Parathyroid adenoma (tissue), 2 donors: ENCODE measurements around the gene JMJD6.
"Not testable (repeated sequence)": the region's sequence is repeated elsewhere in the genome, so short reads cannot be mapped to it uniquely, and the experiment has no call there.

Source experiments
- H2AFZ ChIP-seq: fragments of 300-600 bp; sonication (generic); one replicate; pipeline ENCODE4 v1.7.0; 2017; ENCODE audit warnings: antibody characterized with exemption, mild to moderate bottlenecking
- H3K27ac ChIP-seq: fragments of 300-600 bp; sonication (generic); one replicate; pipeline ENCODE4 v1.7.0; 2017
- H3K27me3 ChIP-seq: fragments of 300-600 bp; sonication (generic); one replicate; pipeline ENCODE4 v1.7.0; 2017; ENCODE audit warnings: low read length; ENCODE audit not compliant: control insufficient read depth, insufficient read depth
- H3K36me3 ChIP-seq: fragments of 300-600 bp; sonication (generic); one replicate; pipeline ENCODE4 v1.7.0; 2017; ENCODE audit warnings: low read length; ENCODE audit not compliant: control insufficient read depth, insufficient read depth
- H3K4me1 ChIP-seq: fragments of 300-600 bp; sonication (generic); one replicate; pipeline ENCODE4 v1.7.0; 2017; ENCODE audit warnings: control low read depth
- H3K4me2 ChIP-seq: fragments of 300-600 bp; sonication (generic); one replicate; pipeline ENCODE4 v1.7.0; 2017; ENCODE audit warnings: low read length
- H3K4me3 ChIP-seq: fragments of 300-600 bp; sonication (generic); one replicate; pipeline ENCODE4 v1.7.0; 2017; ENCODE audit warnings: low read depth, low read length
- H3K79me2 ChIP-seq: fragments of 300-600 bp; sonication (generic); one replicate; pipeline ENCODE4 v1.7.0; 2017; ENCODE audit warnings: control low read depth
- H3K9ac ChIP-seq: fragments of 300-600 bp; sonication (generic); one replicate; pipeline ENCODE4 v1.7.0; 2017; ENCODE audit warnings: mild to moderate bottlenecking
- H3K9me3 ChIP-seq: fragments of 300-600 bp; sonication (generic); one replicate; pipeline ENCODE4 v1.7.0; 2017; ENCODE audit warnings: low read length; ENCODE audit not compliant: control insufficient read depth
- CTCF ChIP-seq: fragments of 300-600 bp; sonication (generic); IDR thresholded peaks from one replicate; pipeline ENCODE4 v1.7.0; 2017; ENCODE audit warnings: antibody characterized with exemption, mild to moderate bottlenecking
- donor health status: primary hyperparathyroidism.

Gene JMJD6

GRCh38 chr17:76751416-76751993 lies 25.1 kb upstream of the JMJD6 start:
- no peaks in the 10 kb centered on the region for H3K79me2 ChIP-seq

GRCh38 chr17:76748657-76749056 lies 22.3 kb upstream of the JMJD6 start:
- no peak overlapping the region for H3K9ac ChIP-seq
- H3K27me3 ChIP-seq, result no peaks in the 10 kb centered on the region
- H2AFZ ChIP-seq, result no peak overlapping the region
- no peaks in the 10 kb centered on the region for H3K4me1 ChIP-seq
- no peaks in the 10 kb centered on the region for H3K36me3 ChIP-seq
- no peak for TF ChIP-seq CTCF
- no peak overlapping the region for H3K4me2 ChIP-seq
- no peaks in the 10 kb centered on the region for H3K79me2 ChIP-seq
- H3K27ac ChIP-seq, result no peak overlapping the region
- H3K9me3 ChIP-seq, result no peaks in the 10 kb centered on the region
- H3K4me3 ChIP-seq, result no peak overlapping the region

More at GRCh38 chr17:76751416-76751993, 25.1 kb upstream of the JMJD6 start:
- Histone ChIP-seq H3K9ac (no peak overlapping the region), H3K9me3 (no peaks in the 10 kb centered on the region), H3K36me3 (no peaks in the 10 kb centered on the region), H2AFZ (no peak overlapping the region), H3K4me1 (peaks cover 2% of the 10 kb centered on the region), H3K4me2 (no peak overlapping the region), H3K27me3 (no peaks in the 10 kb centered on the region), H3K27ac (no peak overlapping the region), H3K4me3 (no peak overlapping the region)
- TF ChIP-seq CTCF, result no peak

GRCh38 chr17:76747716-76748363 lies 21.4 kb upstream of the JMJD6 start:
- H3K27me3 ChIP-seq, result no peaks in the 10 kb centered on the region
- TF ChIP-seq CTCF, result no peak
- H3K4me3 ChIP-seq, result no peak overlapping the region
- H3K4me1 ChIP-seq, result no peaks in the 10 kb centered on the region
- no peaks in the 10 kb centered on the region for H3K36me3 ChIP-seq
- H3K27ac ChIP-seq, result no peak overlapping the region
- H2AFZ ChIP-seq, result no peak overlapping the region
- no peaks in the 10 kb centered on the region for H3K9me3 ChIP-seq
- H3K9ac ChIP-seq, result no peak overlapping the region
- H3K79me2 ChIP-seq, result no peaks in the 10 kb centered on the region
- H3K4me2 ChIP-seq, result no peak overlapping the region

GRCh38 chr17:76745785-76746184 lies 19.4 kb upstream of the JMJD6 start:
- not testable (repeated sequence) for H3K9me3 ChIP-seq, H3K36me3 ChIP-seq, H3K4me3 ChIP-seq, H3K9ac ChIP-seq, H3K27me3 ChIP-seq, H3K4me2 ChIP-seq, H2AFZ ChIP-seq, H3K79me2 ChIP-seq, H3K4me1 ChIP-seq, H3K27ac ChIP-seq

- Histone ChIP-seq H3K4me3 (no peak overlapping the region), H3K9ac (no peak overlapping the region), H3K27me3 (no peaks in the 10 kb centered on the region), H3K27ac (no peak overlapping the region), H3K79me2 (no peaks in the 10 kb centered on the region), H2AFZ (no peak overlapping the region), H3K9me3 (no peaks in the 10 kb centered on the region), H3K36me3 (no peaks in the 10 kb centered on the region), H3K4me1 (no peaks in the 10 kb centered on the region), H3K4me2 (no peak overlapping the region)
- TF ChIP-seq CTCF, result no peak
Measured at GRCh38 chr17:76744747-76745146, 18.3 kb upstream of the JMJD6 start.
